AG04449 (cell line): ENCODE data around the gene GSTM3.

Experiments used
- CTCF ChIA-PET: fragments of 350-600 bp; formaldehyde crosslinking; extraction: SDS; loops from one replicate; lab custom pipeline; 2021; ENCODE audit warnings: antibody characterized with exemption; lab: Yijun Ruan, JAX
- POLR2A ChIA-PET: fragments of 400-600, 350-600 bp; formaldehyde crosslinking; extraction: SDS; loops from one replicate; lab custom pipeline; 2020; ENCODE audit warnings: antibody characterized with exemption, inconsistent platforms; lab: Yijun Ruan, JAX
- DNase-seq: peaks from one replicate; pipeline ENCODE4 v3.0.0-alpha.2; 2010; ENCODE audit warnings: low read depth, low spot score
- H3K4me3 ChIP-seq: 2 replicates; pipeline ENCODE4 v1.5.1; 2011; ENCODE audit warnings: low read depth, mild to moderate bottlenecking, control low read depth, low read length
- CTCF ChIP-seq: IDR thresholded peaks from one replicate; pipeline ENCODE4 v1.5.1; 2011; ENCODE audit warnings: mild to moderate bottlenecking, moderate library complexity, low read length, control low read depth, inconsistent platforms; ENCODE audit not compliant: insufficient read depth; ENCODE audit errors: missing control alignments

The GSTM3 gene

GRCh38 chr1:109733236-109733870 lies 7.5 kb downstream of the GSTM3 start:
- no peak for DNase-seq

GRCh38 chr1:109732390-109732881 lies 8.4 kb downstream of the GSTM3 start:
- H3K4me3 ChIP-seq: no peak overlapping the region
- no peak for TF ChIP-seq CTCF
- POLR2A ChIA-PET: no interaction called here
- CTCF ChIA-PET: no interaction called here
- DNase-seq: no peak

More at GRCh38 chr1:109733236-109733870, 7.5 kb downstream of the GSTM3 start:
- no peak for TF ChIP-seq CTCF
- POLR2A ChIA-PET: no interaction called here
- H3K4me3 ChIP-seq: no peak overlapping the region
- CTCF ChIA-PET: interaction anchor here (0.9 kb wide), 2 partner anchors 19 to 83 kb away, joined by 3 read pairs; no protein-coding TSS in a partner anchor

- POLR2A ChIA-PET: no interaction called here
These were observed 10.2 kb downstream of the GSTM3 start for GRCh38 chr1:109730666-109731065.

GRCh38 chr1:109728870-109729269 lies 12.0 kb downstream of the GSTM3 start:
- POLR2A ChIA-PET: no interaction called here
- DNase-seq: no peak
- TF ChIP-seq CTCF: no peak
- no peak overlapping the region for H3K4me3 ChIP-seq
- CTCF ChIA-PET: no interaction called here

More at GRCh38 chr1:109730666-109731065, 10.2 kb downstream of the GSTM3 start:
- no peak overlapping the region for H3K4me3 ChIP-seq
- CTCF ChIA-PET: no interaction called here
- DNase-seq: no peak
- TF ChIP-seq CTCF: no peak

- no peak for DNase-seq
- ChIA-PET CTCF (interaction anchor here (1.1 kb wide), 1 partner anchor 27 kb away, joined by 3 read pairs; no protein-coding TSS in a partner anchor), POLR2A (no interaction called here)
- no peak for TF ChIP-seq CTCF
- H3K4me3 ChIP-seq: no peak overlapping the region
These were observed 14.0 kb downstream of the GSTM3 start for GRCh38 chr1:109726728-109727373.

- DNase-seq: no peak
- H3K4me3 ChIP-seq: no peak overlapping the region
- no peak for TF ChIP-seq CTCF
- POLR2A ChIA-PET: no interaction called here
- CTCF ChIA-PET: no interaction called here
These were observed 14.8 kb downstream of the GSTM3 start for GRCh38 chr1:109726007-109726406.
